Activated naive CD4-positive, alpha-beta T cell treated with anti-CD3 and anti-CD28 coated beads, Interleukin-2, amount 50 U/mL, for 72 hours (primary cell): Measurements from ENCODE around the gene OR51F1. TPM values are rescaled to one million over a fixed set of nuclear protein-coding genes. Genes with fewer than 3 reads are reported as not detected.
"Not testable (repeated sequence)": the region's sequence is repeated elsewhere in the genome, so short reads cannot be mapped to it uniquely, and the experiment has no call there.

Experiments used
- ATAC-seq, 2 donors: fragments of 150-1000 bp; cut with Tn5 transposase; 2 replicates each; pipeline ENCODE4 v1.10.0; 2021; ENCODE audit warnings: mild to moderate bottlenecking in 2 of 2, moderate library complexity in 2 of 2
- DNase-seq, 2 donors: peaks; one replicate each; pipeline ENCODE4 v3.0.0; 2021 to 2022; ENCODE audit warnings: low spot score in 2 of 2
- H3K27ac Mint-ChIP-seq, 2 donors: one replicate each; pipeline ENCODE4 v1.8.0; 2022; ENCODE audit warnings: mild to moderate bottlenecking in 2 of 2, mixed read lengths in 2 of 2
- H3K36me3 Mint-ChIP-seq, 2 donors: one replicate each; pipeline ENCODE4 v1.8.0; 2022; ENCODE audit warnings: mixed read lengths in 2 of 2
- H3K9me3 Mint-ChIP-seq, 2 donors: one replicate each; pipeline ENCODE4 v1.8.0; 2022; ENCODE audit warnings: mixed read lengths in 2 of 2
- total RNA-seq, 2 donors: library from RNA; stranded (reverse); gene quantifications; one replicate each; pipeline ENCODE4 v1.2.3, GENCODE V29; 2022

The OR51F1 gene
- not detected for total RNA-seq

DNA sequence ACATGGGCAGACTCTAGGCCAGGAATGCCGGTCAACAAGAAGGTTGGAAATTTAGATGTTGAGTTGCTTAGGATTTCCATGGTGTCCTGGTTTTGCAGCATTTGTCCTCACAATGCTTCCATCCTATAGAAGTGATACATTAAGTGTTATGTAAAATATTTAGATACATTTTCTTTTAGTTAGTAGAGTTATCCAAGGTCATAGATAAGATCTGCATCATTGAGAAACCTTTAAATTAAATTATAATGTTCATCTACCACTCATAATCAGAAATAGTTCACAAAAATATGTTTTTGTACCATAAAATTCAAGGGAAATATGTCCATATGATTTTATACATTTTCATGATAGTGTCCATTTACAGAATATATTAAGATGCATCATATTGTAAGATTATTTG is at the start of gene OR51F1:
Gene OR51F1 (minus strand): TSS at position 101 of the 400 bp plus-strand sequence. CDS start 0 bp downstream, at position 101.
- ATAC-seq (no peak), DNase-seq (no peak)
- no peak within 1 kb of the TSS for H3K27ac Mint-ChIP-seq
- no peaks in the 10 kb centered on the region for H3K9me3 Mint-ChIP-seq
- H3K36me3 Mint-ChIP-seq, result no peaks in the 10 kb centered on the region

DNA sequence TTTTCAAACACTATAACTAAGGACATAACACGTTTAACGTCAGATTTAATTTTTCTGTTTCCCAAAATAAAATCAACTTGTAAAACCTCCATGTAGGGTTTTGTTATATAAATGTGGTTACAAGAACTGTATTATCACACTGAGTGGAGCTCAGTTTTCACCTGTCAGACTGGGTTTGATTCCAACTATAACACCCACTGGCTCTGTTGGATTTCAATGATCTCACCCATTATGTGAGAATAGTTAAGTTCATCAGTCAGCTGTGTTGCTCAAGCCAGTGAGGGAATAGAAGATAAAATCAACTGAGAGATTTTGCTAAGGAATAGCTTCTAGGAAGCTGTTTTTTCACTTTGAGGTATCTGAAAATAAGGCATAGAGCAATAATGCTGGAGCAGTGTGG is 39.5 kb upstream of the OR51F1 start:
- DNase-seq, result no peak
- Mint-ChIP-seq H3K27ac (no peak overlapping the region), H3K36me3 (no peaks in the 10 kb centered on the region), H3K9me3 (no peaks in the 10 kb centered on the region)
- no peak for ATAC-seq

DNA sequence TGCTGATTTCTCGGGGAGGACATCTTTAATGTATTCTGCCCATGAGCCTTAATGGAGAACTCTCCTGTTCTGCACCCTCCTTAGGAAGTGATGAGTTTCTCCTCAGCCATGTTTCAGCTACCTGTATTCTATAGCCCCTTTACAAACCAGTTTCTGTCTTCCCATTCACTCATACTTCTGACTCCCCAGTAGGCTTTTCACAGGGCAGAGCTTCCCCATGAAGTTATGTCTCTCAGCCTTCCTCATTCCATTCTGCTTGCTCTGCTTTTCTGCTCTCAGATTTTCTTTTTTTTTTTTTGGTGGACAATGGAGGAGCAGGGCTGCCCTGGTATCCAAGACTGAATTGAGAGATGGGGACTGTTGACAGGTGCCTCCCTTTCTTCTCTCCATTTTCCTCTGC is 38.7 kb upstream of the OR51F1 start:
- H3K9me3 Mint-ChIP-seq, result peaks cover 0 to 5% of the 10 kb centered on the region in 2 donors
- ATAC-seq (no peak), DNase-seq (no peak)
- no peak overlapping the region for H3K27ac Mint-ChIP-seq
- no peaks in the 10 kb centered on the region for H3K36me3 Mint-ChIP-seq

- H3K27ac Mint-ChIP-seq, result no peak within 1 kb of the TSS
- ATAC-seq (no peak), DNase-seq (no peak)
- H3K36me3 Mint-ChIP-seq, result no peaks in the 10 kb centered on the region
- H3K9me3 Mint-ChIP-seq, result peaks cover 0 to 5% of the 10 kb centered on the region in 2 donors
Measured at GRCh38 chr11:4804280-4804679, 34.5 kb upstream of the OR51F1 start, which contains the start of gene OR52R1. TSS of gene OR52R1 (minus strand) at chr11:4804380. CDS start at chr11:4804380, 0 bp downstream.

GRCh38 chr11:4801316-4801715 is 31.6 kb upstream of the OR51F1 start:
- not testable (repeated sequence) for H3K36me3 Mint-ChIP-seq, DNase-seq, H3K9me3 Mint-ChIP-seq, ATAC-seq, H3K27ac Mint-ChIP-seq

- Mint-ChIP-seq H3K9me3 (no peaks in the 10 kb centered on the region), H3K27ac (no peak overlapping the region)
Measured at GRCh38 chr11:4798427-4799183, 28.9 kb upstream of the OR51F1 start.

GRCh38 chr11:4797206-4797605 is 27.5 kb upstream of the OR51F1 start:
- no peaks in the 10 kb centered on the region for H3K9me3 Mint-ChIP-seq
- no peak for ATAC-seq

More at GRCh38 chr11:4798427-4799183, 28.9 kb upstream of the OR51F1 start:
- ATAC-seq, result no peak
- no peak for DNase-seq
- H3K36me3 Mint-ChIP-seq, result no peaks in the 10 kb centered on the region

DNA sequence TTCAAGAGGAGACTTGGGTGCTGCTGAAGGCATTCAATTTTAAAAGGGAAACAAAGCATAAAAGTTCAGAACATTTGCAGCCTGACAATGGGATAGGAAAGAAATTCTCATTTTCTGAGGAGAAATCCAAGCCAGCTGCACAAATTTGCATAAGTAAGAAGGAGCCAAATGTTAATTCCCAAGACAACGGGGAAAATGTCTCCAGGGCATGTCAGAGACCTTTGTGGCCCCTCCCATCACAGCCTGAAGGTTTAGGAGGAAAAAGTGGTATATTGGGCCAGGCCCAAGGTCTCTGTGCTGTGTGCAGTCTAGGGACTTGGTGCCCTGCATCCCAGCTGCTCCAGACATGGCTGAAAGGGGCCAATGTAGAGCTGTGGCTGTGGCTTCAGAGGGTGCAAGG is 12.7 kb upstream of the OR51F1 start:
- DNase-seq, result no peak
- Mint-ChIP-seq H3K9me3 (peaks cover 7 to 16% of the 10 kb centered on the region in 2 donors), H3K27ac (no peak overlapping the region), H3K36me3 (no peaks in the 10 kb centered on the region)
- ATAC-seq, result no peak

More at GRCh38 chr11:4797206-4797605, 27.5 kb upstream of the OR51F1 start:
- H3K27ac Mint-ChIP-seq, result no peak overlapping the region
- no peaks in the 10 kb centered on the region for H3K36me3 Mint-ChIP-seq
- DNase-seq, result no peak

- no peak for DNase-seq
- no peaks in the 10 kb centered on the region for H3K9me3 Mint-ChIP-seq
- ATAC-seq, result no peak
Measured at GRCh38 chr11:4768094-4768493, 1.6 kb downstream of the OR51F1 start.

GRCh38 chr11:4766420-4767043 is 3.2 kb downstream of the OR51F1 start:
- DNase-seq (no peak), ATAC-seq (no peak)
- Mint-ChIP-seq H3K36me3 (no peaks in the 10 kb centered on the region), H3K9me3 (no peaks in the 10 kb centered on the region), H3K27ac (no peak overlapping the region)

More at GRCh38 chr11:4768094-4768493, 1.6 kb downstream of the OR51F1 start:
- no peaks in the 10 kb centered on the region for H3K36me3 Mint-ChIP-seq
- H3K27ac Mint-ChIP-seq, result no peak overlapping the region

GRCh38 chr11:4763096-4763495 is 6.6 kb downstream of the OR51F1 start:
- Mint-ChIP-seq H3K36me3 (no peaks in the 10 kb centered on the region), H3K9me3 (no peaks in the 10 kb centered on the region), H3K27ac (no peak overlapping the region)
- DNase-seq (no peak), ATAC-seq (no peak)

GRCh38 chr11:4751201-4751600 is 18.5 kb downstream of the OR51F1 start:
- H3K9me3 Mint-ChIP-seq, result peaks cover 0 to 4% of the 10 kb centered on the region in 2 donors
- ATAC-seq, result no peak
- no peak overlapping the region for H3K27ac Mint-ChIP-seq
- peaks cover 0 to 4% of the 10 kb centered on the region in 2 donors for H3K36me3 Mint-ChIP-seq
- DNase-seq, result no peak

DNA sequence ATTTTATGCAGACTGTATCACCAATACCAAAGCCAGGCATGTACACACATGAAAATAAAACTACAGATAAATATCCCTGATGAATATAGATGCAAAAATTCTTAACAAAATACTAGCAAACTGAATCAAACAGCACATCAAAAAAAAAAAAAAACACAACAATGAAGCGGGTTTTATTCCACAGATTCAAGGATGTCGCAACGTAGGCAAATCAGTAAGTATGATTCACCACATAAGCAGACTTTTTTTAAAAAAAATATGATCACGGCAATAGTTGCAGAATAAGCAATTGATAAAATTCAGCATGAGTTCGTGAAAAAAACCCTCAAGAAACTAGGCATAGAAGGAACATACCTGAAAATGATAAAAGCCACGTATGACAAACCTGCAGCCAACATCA is 21.3 kb downstream of the OR51F1 start:
- no peak for ATAC-seq
- Mint-ChIP-seq H3K36me3 (peaks cover 0 to 4% of the 10 kb centered on the region in 2 donors), H3K27ac (no peak overlapping the region), H3K9me3 (peaks cover 0 to 4% of the 10 kb centered on the region in 2 donors)
- no peak for DNase-seq

DNA sequence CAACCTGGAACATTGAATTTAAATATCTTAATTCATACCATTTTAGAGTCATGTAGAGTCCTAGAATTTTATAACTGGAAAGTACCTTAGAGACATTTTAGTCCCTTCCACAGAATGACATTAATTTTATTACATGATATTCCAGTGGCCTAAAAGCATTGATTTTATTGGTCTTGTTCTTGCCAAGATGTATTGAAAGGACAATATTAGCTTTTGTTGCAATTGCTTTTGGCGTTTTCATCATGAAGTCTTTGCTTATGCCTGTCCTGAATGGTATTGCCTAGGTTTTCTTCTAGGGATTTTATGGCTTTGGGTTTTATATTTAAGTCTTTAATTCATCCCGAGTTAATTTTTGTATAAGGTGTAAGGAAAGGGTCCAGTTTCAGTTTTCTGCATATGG is 29.0 kb downstream of the OR51F1 start:
- DNase-seq (no peak), ATAC-seq (no peak)
- no peaks in the 10 kb centered on the region for H3K36me3 Mint-ChIP-seq
- H3K27ac Mint-ChIP-seq, result no peak overlapping the region
- no peaks in the 10 kb centered on the region for H3K9me3 Mint-ChIP-seq

DNA sequence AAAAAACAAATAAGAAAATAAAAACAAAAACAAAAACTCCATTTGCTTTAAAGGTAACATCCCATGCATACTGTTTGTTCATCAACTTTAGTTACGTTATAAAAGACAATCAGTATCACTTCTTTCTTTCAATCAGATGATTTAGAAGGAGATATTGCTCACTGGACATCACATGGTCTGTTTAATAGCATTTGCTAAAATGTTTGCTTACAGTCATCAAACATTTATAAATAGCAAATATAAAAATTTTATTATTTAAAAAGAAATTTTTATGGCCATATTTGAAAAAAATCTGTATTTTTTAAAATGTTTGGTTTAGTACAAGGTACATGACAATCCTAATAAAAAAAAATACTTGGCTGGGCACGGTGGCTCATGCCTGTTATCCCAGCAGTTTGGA is 42.6 kb downstream of the OR51F1 start:
- H3K9me3 Mint-ChIP-seq, result no peaks in the 10 kb centered on the region
- ATAC-seq, result no peak
- no peak overlapping the region for H3K27ac Mint-ChIP-seq
- no peaks in the 10 kb centered on the region for H3K36me3 Mint-ChIP-seq
- no peak for DNase-seq

DNA sequence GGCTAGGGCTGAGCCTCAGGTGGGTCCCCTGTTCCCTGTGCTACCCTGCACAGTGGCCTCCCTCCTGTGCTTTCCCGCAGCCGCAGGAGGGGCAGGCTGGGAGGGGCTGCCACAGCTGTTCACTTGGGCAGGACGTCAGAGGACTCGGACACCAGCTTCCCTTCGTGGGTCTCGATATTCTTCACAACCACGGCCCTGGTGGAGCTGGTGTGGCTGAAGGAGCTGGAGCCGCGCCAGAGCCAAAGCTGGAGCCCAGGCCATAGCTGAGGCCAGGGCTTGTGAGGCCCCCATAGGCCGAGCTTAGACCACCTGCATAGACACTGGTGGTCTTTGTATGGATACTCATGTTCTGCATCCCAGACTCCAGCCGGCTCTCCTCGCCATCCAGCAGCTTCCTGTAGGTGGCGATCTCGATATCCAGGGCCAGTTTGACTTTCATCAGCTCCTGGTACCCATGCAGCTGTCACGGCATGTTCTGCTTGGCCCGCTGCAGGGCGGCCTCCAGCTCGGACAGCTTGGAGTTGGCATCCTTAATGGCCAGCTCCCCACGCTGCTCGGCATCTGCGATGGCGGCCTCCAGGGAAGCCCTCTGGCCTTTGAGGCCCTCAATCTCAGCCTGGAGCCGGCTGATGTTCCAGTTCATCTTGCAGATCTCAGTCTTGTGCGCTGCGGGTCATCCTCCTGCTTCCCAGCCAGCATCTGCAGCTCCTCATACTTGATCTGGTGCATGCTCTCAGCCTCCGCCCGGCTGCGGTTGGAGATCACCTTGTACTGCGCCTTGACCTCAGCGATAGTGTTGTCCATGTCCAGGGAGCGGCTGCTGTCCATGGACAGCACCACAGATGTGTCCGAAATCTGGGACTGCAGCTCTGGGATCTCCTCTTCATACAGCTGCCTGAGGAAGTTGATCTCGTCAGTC is 46.9 kb downstream of the OR51F1 start:
- ATAC-seq, H3K9me3 Mint-ChIP-seq, H3K36me3 Mint-ChIP-seq: not testable (repeated sequence)

More for the DNA sequence above, 46.9 kb downstream of the OR51F1 start:
- not testable (repeated sequence) for DNase-seq, H3K27ac Mint-ChIP-seq
